Vagina (tissue), 2 donors: ENCODE measurements around the gene B3GALNT2.

Source experiments
- POLR2AphosphoS5 ChIP-seq, 2 donors: sonication (generic); formaldehyde crosslinking; IDR thresholded peaks; one replicate each; pipeline ENCODE4 v1.9.0; 2017; ENCODE audit warnings: antibody characterized with exemption in 2 of 2, mild to moderate bottlenecking in 2 of 2, low read depth in 1 of 2; ENCODE audit not compliant: insufficient read depth in 1 of 2
- TF ChIP-seq, protein P1 (sequence below), 3 experiments: fragments of 450-650 bp in 2 of 3; fragments of 200-600 bp in 1 of 3; sonication (generic) in 1 of 3; IDR thresholded peaks; one replicate each; pipeline ENCODE4 v1.5.1; 2017 to 2019; ENCODE audit warnings: antibody characterized with exemption in 3 of 3, mild to moderate bottlenecking in 2 of 3, moderate library complexity in 2 of 3

DNA sequence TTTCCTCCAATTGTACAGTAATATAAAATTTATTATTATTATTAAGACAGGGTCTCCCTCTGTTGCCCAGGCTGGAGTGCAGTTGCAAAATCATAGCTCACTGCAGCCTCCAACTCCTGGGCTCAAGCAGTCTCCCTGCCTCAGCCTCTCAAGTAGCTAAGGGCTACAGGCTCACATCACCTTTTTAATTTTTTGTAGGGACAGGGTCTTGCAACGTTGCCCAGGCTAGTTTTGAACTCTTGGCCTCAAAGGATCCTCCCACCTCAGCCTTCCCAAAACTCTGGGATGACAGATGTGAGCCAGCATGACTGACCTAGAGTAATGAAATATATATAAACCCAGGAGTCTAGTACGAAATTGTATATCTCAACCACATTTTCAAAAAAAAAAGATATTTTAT lies 49.2 kb downstream of the B3GALNT2 start:
- TF ChIP-seq, protein P1, sequence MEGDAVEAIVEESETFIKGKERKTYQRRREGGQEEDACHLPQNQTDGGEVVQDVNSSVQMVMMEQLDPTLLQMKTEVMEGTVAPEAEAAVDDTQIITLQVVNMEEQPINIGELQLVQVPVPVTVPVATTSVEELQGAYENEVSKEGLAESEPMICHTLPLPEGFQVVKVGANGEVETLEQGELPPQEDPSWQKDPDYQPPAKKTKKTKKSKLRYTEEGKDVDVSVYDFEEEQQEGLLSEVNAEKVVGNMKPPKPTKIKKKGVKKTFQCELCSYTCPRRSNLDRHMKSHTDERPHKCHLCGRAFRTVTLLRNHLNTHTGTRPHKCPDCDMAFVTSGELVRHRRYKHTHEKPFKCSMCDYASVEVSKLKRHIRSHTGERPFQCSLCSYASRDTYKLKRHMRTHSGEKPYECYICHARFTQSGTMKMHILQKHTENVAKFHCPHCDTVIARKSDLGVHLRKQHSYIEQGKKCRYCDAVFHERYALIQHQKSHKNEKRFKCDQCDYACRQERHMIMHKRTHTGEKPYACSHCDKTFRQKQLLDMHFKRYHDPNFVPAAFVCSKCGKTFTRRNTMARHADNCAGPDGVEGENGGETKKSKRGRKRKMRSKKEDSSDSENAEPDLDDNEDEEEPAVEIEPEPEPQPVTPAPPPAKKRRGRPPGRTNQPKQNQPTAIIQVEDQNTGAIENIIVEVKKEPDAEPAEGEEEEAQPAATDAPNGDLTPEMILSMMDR (IDR thresholded peaks at IDR 0.05) = no peak
- TF ChIP-seq POLR2AphosphoS5 (IDR thresholded peaks at IDR 0.05; ENCODE audit: insufficient read depth in 1 of 2, low read depth in 1 of 2) = no peak
